HepG2 (cell line): Measurements from ENCODE around the gene SLC22A23. TPM values are rescaled to one million over a fixed set of nuclear protein-coding genes. Genes with fewer than 3 reads are reported as not detected.

Experiments
- ATAC-seq: fragments of 200-7000 bp; cut with Tn5 transposase; 3 replicates; pipeline ENCODE4 v1.9.1; 2020; ENCODE audit warnings: mild to moderate bottlenecking, moderate library complexity
- BruUV-seq: library from RNA; stranded (reverse); fragments of 400-500 nt; replicated peaks from 2 replicates; lab custom pipeline; 2021; lab: Mats Ljungman, UMichigan
- CTCF ChIA-PET: fragments of 300-600 bp; formaldehyde crosslinking; extraction: SDS; loops from one replicate; lab custom pipeline; 2021; ENCODE audit warnings: low total read pairs, inconsistent platforms, low intra/inter-chr PET ratio; lab: Yijun Ruan, JAX
- POLR2A ChIA-PET: fragments of 350-600 bp; sonication (Branson Sonifier 250); formaldehyde crosslinking; loops from one replicate; lab custom pipeline; 2020; ENCODE audit warnings: antibody characterized with exemption, inconsistent platforms; lab: Yijun Ruan, JAX
- DNase-seq: peaks from one replicate; pipeline ENCODE4 v3.0.0-alpha.2; 2015; ENCODE audit warnings: low spot score
- FAIRE-seq: peaks from 3 replicates; lab custom pipeline; 2011; peaks lifted over from hg19 to GRCh38; lab: Jason Lieb, UNC
- H2AFZ ChIP-seq: one replicate; pipeline ENCODE4 v1.6.1; 2011; ENCODE audit warnings: low read length, inconsistent platforms
- H3K27ac ChIP-seq: fragments of 300-600 bp; 3 replicates; pipeline ENCODE4 v1.8.0; 2011; ENCODE audit warnings: mixed run types, mild to moderate bottlenecking, mixed read lengths, low read length, inconsistent platforms; ENCODE audit not compliant: insufficient read depth; ENCODE audit errors: extremely low read length
- H3K27me3 ChIP-seq, 2 experiments: fragments of 200-600 bp in 1 of 2; 2 replicates in 1 of 2; 3 replicates in 1 of 2; pipeline versions ENCODE4 v1.6.0 to v1.8.0; 2011; ENCODE audit warnings: low read length in 2 of 2, mild to moderate bottlenecking in 2 of 2, moderate library complexity in 2 of 2, inconsistent platforms in 1 of 2; ENCODE audit not compliant: insufficient read depth in 2 of 2, control insufficient read depth in 1 of 2
- H3K36me3 ChIP-seq, 2 experiments: fragments of 200-600 bp in 1 of 2; replicated peaks in 1 of 2; 2 replicates in 1 of 2; 3 replicates in 1 of 2; pipeline versions ENCODE4 v1.5.1 to v1.8.0; 2011; ENCODE audit warnings: low read length in 2 of 2, inconsistent platforms in 1 of 2; ENCODE audit not compliant: insufficient read depth in 2 of 2, control insufficient read depth in 1 of 2
- H3K4me1 ChIP-seq: 2 replicates; pipeline ENCODE4 v1.5.1; 2012; ENCODE audit warnings: low read length, inconsistent platforms; ENCODE audit not compliant: insufficient read depth
- H3K4me2 ChIP-seq: 2 replicates; pipeline ENCODE4 v1.6.0; 2011; ENCODE audit warnings: low read depth, low read length, inconsistent platforms
- H3K4me3 ChIP-seq, 3 experiments: fragments of 200-600 bp in 1 of 3; sonication (generic), shearing (Covaris generic) in 1 of 3; replicated peaks in 1 of 3; 2 replicates each; pipeline ENCODE4 v1.5.1; 2011 to 2016; ENCODE audit warnings: low read length in 3 of 3, inconsistent platforms in 2 of 3, low read depth in 2 of 3, mild to moderate bottlenecking in 2 of 3, control low read depth in 1 of 3, mixed read lengths in 1 of 3; ENCODE audit not compliant: insufficient read depth in 1 of 3
- H3K79me2 ChIP-seq: one replicate; pipeline ENCODE4 v1.6.1; 2011; ENCODE audit warnings: low read length, inconsistent platforms; ENCODE audit not compliant: insufficient read depth
- H3K9ac ChIP-seq: 2 replicates; pipeline ENCODE4 v1.6.0; 2011; ENCODE audit warnings: mild to moderate bottlenecking, low read depth, low read length, inconsistent platforms; ENCODE audit not compliant: insufficient read depth
- H3K9me3 ChIP-seq: 2 replicates; pipeline ENCODE4 v1.5.1; 2012; ENCODE audit warnings: mild to moderate bottlenecking, low read length
- H4K20me1 ChIP-seq: 2 replicates; pipeline ENCODE4 v1.6.0; 2011; ENCODE audit warnings: inconsistent platforms, mild to moderate bottlenecking, low read length, moderate library complexity; ENCODE audit not compliant: insufficient read depth
- AGO2 ChIP-seq: fragments of 200-400 bp; formaldehyde crosslinking; optimal IDR thresholded peaks from 2 replicates; pipeline ENCODE3; 2017; ENCODE audit warnings: mild to moderate bottlenecking, low read depth, low read length, moderate library complexity
- E2F2 ChIP-seq: sonication (generic); formaldehyde crosslinking; IDR thresholded peaks from 2 replicates; pipeline ENCODE4 v1.4.0; 2020; ENCODE audit warnings: missing genetic modification reagents, borderline replicate concordance
- FOXP4 ChIP-seq: sonication (generic); formaldehyde crosslinking; IDR thresholded peaks from 2 replicates; pipeline ENCODE4 v1.4.0; 2020; ENCODE audit warnings: missing genetic modification reagents
- KLF16 ChIP-seq, 2 experiments: sonication (generic) in 1 of 2; formaldehyde crosslinking in 1 of 2; IDR thresholded peaks; 2 replicates each; pipeline versions ENCODE4 v1.6.1 to v1.8.0; 2016 to 2023; ENCODE audit warnings: missing genetic modification reagents in 2 of 2, missing compliant biosample characterization in 1 of 2
- RBM22 ChIP-seq: fragments of 200-400 bp; formaldehyde crosslinking; optimal IDR thresholded peaks from 2 replicates; pipeline ENCODE3; 2017; ENCODE audit warnings: mild to moderate bottlenecking, low read length, moderate library complexity
- SOX5 ChIP-seq: IDR thresholded peaks from 2 replicates; pipeline ENCODE4 v1.6.1; 2016; ENCODE audit warnings: borderline replicate concordance
- TRIM24 ChIP-seq: sonication (generic); formaldehyde crosslinking; IDR thresholded peaks from 2 replicates; pipeline ENCODE4 v1.8.0; 2022; ENCODE audit warnings: mild to moderate bottlenecking, missing genetic modification reagents
- ZBTB42 ChIP-seq: sonication (generic); formaldehyde crosslinking; IDR thresholded peaks from 2 replicates; pipeline ENCODE4 v1.5.0; 2020; ENCODE audit warnings: mild to moderate bottlenecking, missing genetic modification reagents
- ZNF18 ChIP-seq: sonication (generic); formaldehyde crosslinking; IDR thresholded peaks from 2 replicates; pipeline ENCODE4 v1.8.0; 2022; ENCODE audit warnings: mild to moderate bottlenecking, missing genetic modification reagents; ENCODE audit not compliant: insufficient replicate concordance
- ZNF234 ChIP-seq: sonication (generic); formaldehyde crosslinking; conservative IDR thresholded peaks from 2 replicates; pipeline ENCODE4 v1.5.1; 2020; ENCODE audit warnings: mild to moderate bottlenecking, missing genetic modification reagents
- ZNF253 ChIP-seq: sonication (generic); formaldehyde crosslinking; IDR thresholded peaks from 2 replicates; pipeline ENCODE4 v1.8.0; 2022; ENCODE audit warnings: mild to moderate bottlenecking, missing genetic modification reagents, borderline replicate concordance
- WGBS: methylation state at CpG from one replicate; pipeline ENCODE4 v1.1.6; 2017; ENCODE audit warnings: low lambda C conversion rate; 5-methylcytosine and 5-hydroxymethylcytosine counted together
- in situ Hi-C: cut with HindIII; loops from 2 replicates; pipeline ENCODE4 v1.10.0; 2017; ENCODE audit warnings: low pct_unique_long_range_greater_than_20kb; ENCODE audit not compliant: extremely low pct_ligation_motif_present
- intact Hi-C: fragments of 100-400 bp; cut with micrococcal nuclease; formaldehyde crosslinking; loops from one replicate; pipeline ENCODE4 v1.10.0; 2022; ENCODE audit not compliant: unreplicated experiment
- polyA plus RNA-seq, 8 experiments: library from polyadenylated mRNA; depleted of rRNA in 3 of 8; stranded (reverse) in 7 of 8; unstranded in 1 of 8; fragments of >200 nt; fragmentation: Illumina TruSeq in 4 of 8; extraction: Trizol in 4 of 8; gene quantifications; 2 replicates each; pipeline versions ENCODE4 v1.2.1 to v1.2.3, GENCODE V29; 2011 to 2016; ENCODE audit warnings: low read depth in 4 of 8, missing spikeins in 1 of 8, mixed read lengths in 1 of 8; ENCODE audit not compliant: insufficient read depth in 1 of 8
- total RNA-seq, 5 experiments: library from RNA; depleted of rRNA; stranded (reverse); fragments of >200 nt; fragmentation: Illumina TruSeq; extraction: Trizol; gene quantifications; 2 replicates each; pipeline ENCODE4 v1.2.3, GENCODE V29; 2016; ENCODE audit warnings: low read depth in 1 of 5

Gene SLC22A23
- total and polyA plus RNA-seq, 2 of the 13 experiments (the other 11 are each of a cell fraction or from before 2014, with no cell fraction given), result 11.8 to 17.5 TPM

- Histone ChIP-seq H3K9me3 (no peaks in the 10 kb centered on the region), H3K9ac (no peak overlapping the region), H4K20me1 (no peaks in the 10 kb centered on the region), H3K27ac (no peak overlapping the region), H3K79me2 (no peaks in the 10 kb centered on the region), H3K4me2 (no peak overlapping the region), H3K4me1 (no peaks in the 10 kb centered on the region), H3K4me3 (no peak overlapping the region), H3K27me3 (no peaks in the 10 kb centered on the region), H3K36me3 (peaks cover 25 to 54% of the 10 kb centered on the region in 2 experiments), H2AFZ (no peak overlapping the region)
- BruUV-seq, result no TSS peak
- 90% methylated on average over 14 of the region's 14 CpGs for WGBS
- DNase-seq (no peak), ATAC-seq (peak; percentile 8), FAIRE-seq (no peak)
- intact Hi-C loops (no loop called here), in situ Hi-C loops (loop anchor here (5.0 to 25.0 kb wide), 2 partner anchors 452 to 707 kb away; no protein-coding TSS in a partner anchor)
- CTCF ChIA-PET, result interaction anchor here (1.0 to 2.9 kb wide), 5 partner anchors 178 to 728 kb away, joined by 3 to 41 read pairs (median 6); no protein-coding TSS in a partner anchor
- POLR2A ChIA-PET, result no interaction called here
- TF ChIP-seq ZNF234 (CRISPR knock-in tag) (no peak), ZBTB42 (CRISPR knock-in tag) (no peak), SOX5 (CRISPR knock-in tag) (no peak), ZNF18 (CRISPR knock-in tag) (no peak), E2F2 (CRISPR knock-in tag) (no peak), FOXP4 (CRISPR knock-in tag) (no peak), RBM22 (peak; percentile 44), ZNF253 (CRISPR knock-in tag) (no peak), KLF16 (CRISPR knock-in tag; IDR thresholded peaks at IDR 0.05) (no peak), AGO2 (peak; percentile 40), TRIM24 (CRISPR knock-in tag) (no peak)
Observed at GRCh38 chr6:3280091-3280490, 176.8 kb downstream of the SLC22A23 start.
